K562 (cell line): Measurements from ENCODE around the gene CBX4. TPM values are rescaled to one million over a fixed set of nuclear protein-coding genes. Genes with fewer than 3 reads are reported as not detected.

Experiments used
- CBFB ChIP-seq: sonication (generic); formaldehyde crosslinking; IDR thresholded peaks from 2 replicates; pipeline ENCODE4 v1.4.0; 2020; ENCODE audit warnings: mild to moderate bottlenecking, missing genetic modification reagents
- CCNT2 ChIP-seq: IDR thresholded peaks from 2 replicates; pipeline ENCODE4 v1.6.1; 2011; ENCODE audit warnings: borderline replicate concordance, low read depth, mild to moderate bottlenecking, moderate library complexity, mixed read lengths, low read length; ENCODE audit not compliant: insufficient read length; ENCODE audit errors: extremely low read depth
- CREB1 ChIP-seq, 2 experiments: sonication (generic) in 1 of 2; formaldehyde crosslinking in 1 of 2; IDR thresholded peaks; 2 replicates each; pipeline versions ENCODE4 v1.6.1 to v1.8.0; 2012 to 2022; ENCODE audit warnings: inconsistent platforms in 1 of 2, mild to moderate bottlenecking in 1 of 2, missing genetic modification reagents in 1 of 2, moderate library complexity in 1 of 2
- EGR1 ChIP-seq: fragments of 450-650 bp; conservative IDR thresholded peaks from 2 replicates; pipeline ENCODE4 v1.6.1; 2017; ENCODE audit warnings: mild to moderate bottlenecking
- ELF4 ChIP-seq: fragments of 450-650 bp; formaldehyde crosslinking; IDR thresholded peaks from 2 replicates; pipeline ENCODE4 v1.4.0; 2022; ENCODE audit warnings: missing genetic modification characterization
- GATAD2A ChIP-seq: fragments of 450-650 bp; IDR thresholded peaks from 2 replicates; pipeline ENCODE4 v1.6.1; 2017
- L3MBTL2 ChIP-seq: fragments of 450-650 bp; IDR thresholded peaks from 2 replicates; pipeline ENCODE4 v1.6.1; 2016; ENCODE audit warnings: mild to moderate bottlenecking, moderate library complexity
- MAZ ChIP-seq, 2 experiments: fragments of 450-650 bp in 1 of 2; sonication (generic) in 1 of 2; formaldehyde crosslinking; IDR thresholded peaks in 1 of 2; conservative IDR thresholded peaks in 1 of 2; 2 replicates each; pipeline versions ENCODE4 v1.4.0 to v1.5.0; 2020; ENCODE audit warnings: mild to moderate bottlenecking in 1 of 2, missing genetic modification reagents in 1 of 2
- MLLT1 ChIP-seq, 2 experiments: fragments of 450-650 bp; IDR thresholded peaks; 2 replicates each; pipeline ENCODE4 v1.6.1; 2016
- NFE2L1 ChIP-seq: fragments of 450-650 bp; IDR thresholded peaks from 2 replicates; pipeline ENCODE4 v1.6.1; 2016; ENCODE audit warnings: missing genetic modification characterization, low read depth, mild to moderate bottlenecking, missing compliant biosample characterization, moderate library complexity, borderline replicate concordance
- PHF8 ChIP-seq: fragments of 200-600 bp; sonication (generic); IDR thresholded peaks from 2 replicates; pipeline ENCODE4 v1.6.1; 2012; ENCODE audit warnings: mixed run types, mild to moderate bottlenecking, inconsistent platforms, low read length, moderate library complexity, borderline replicate concordance
- SAP30 ChIP-seq: fragments of 200-600 bp; sonication (generic); IDR thresholded peaks from 2 replicates; pipeline ENCODE4 v1.6.1; 2012; ENCODE audit warnings: borderline replicate concordance, low read depth, mild to moderate bottlenecking, moderate library complexity, low read length, control low read depth, inconsistent platforms; ENCODE audit not compliant: insufficient read depth, poor library complexity, severe bottlenecking
- SMAD1 ChIP-seq: fragments of 150-350 bp; IDR thresholded peaks from 2 replicates; pipeline ENCODE4 v1.6.1; 2014; ENCODE audit warnings: low read length, low read depth; ENCODE audit not compliant: partially characterized antibody
- TBL1XR1 ChIP-seq, 2 experiments: IDR thresholded peaks; 2 replicates each; pipeline ENCODE4 v1.6.1; 2012; ENCODE audit warnings: improper control_type of control experiment in 2 of 2, low read length in 2 of 2, mild to moderate bottlenecking in 1 of 2
- THAP12 ChIP-seq: fragments of 250-450 bp; sonication (Bioruptor Pico); IDR thresholded peaks from 2 replicates; pipeline ENCODE4 v1.9.0; 2021; ENCODE audit warnings: mild to moderate bottlenecking, inconsistent platforms
- VEZF1 ChIP-seq: fragments of 200-800 bp; sonication (Bioruptor generic); IDR thresholded peaks from 2 replicates; pipeline ENCODE4 v1.6.1; 2017; ENCODE audit warnings: missing genetic modification characterization, missing compliant biosample characterization
- ZNF507 ChIP-seq: conservative IDR thresholded peaks from 2 replicates; pipeline ENCODE4 v1.6.1; 2017; ENCODE audit warnings: missing genetic modification characterization, missing compliant biosample characterization
- polyA plus RNA-seq, 8 experiments: library from polyadenylated mRNA; depleted of rRNA in 4 of 8; stranded (reverse) in 5 of 8; unstranded in 3 of 8; fragments of >200 nt; fragmentation: Nextera tagmentation in 2 of 8; fragmentation: Illumina TruSeq in 1 of 8; extraction: Ambion mirVana in 2 of 8; extraction: Trizol in 1 of 8; gene quantifications; 2 replicates each; pipeline versions ENCODE4 v1.2.1 to v1.2.3, GENCODE V29; 2011 to 2014; ENCODE audit warnings: inconsistent platforms in 1 of 8, missing spikeins in 1 of 8
- total RNA-seq, 7 experiments: library from RNA; depleted of rRNA in 6 of 7; stranded (reverse); fragments of >200 nt in 6 of 7; fragmentation: Illumina TruSeq in 2 of 7; extraction: Trizol in 2 of 7; gene quantifications; 2 replicates each; pipeline versions ENCODE4 v1.2.1 to v1.2.3, GENCODE V29; 2011 to 2021; ENCODE audit warnings: low replicate concordance in 1 of 7
- TF ChIP-seq, protein P1 (sequence below): IDR thresholded peaks from 2 replicates; pipeline ENCODE4 v1.6.1; 2011; ENCODE audit not compliant: insufficient read length; ENCODE audit errors: extremely low read depth

CBX4 gene
- total and polyA plus RNA-seq, 9 of the 15 experiments (the other 6 are each of a cell fraction or from before 2014, with no cell fraction given): 0.98 to 50.5 (median 10.0) TPM

- TF ChIP-seq THAP12 (CRISPR knock-in tag) (no peak), CBFB (no peak), ELF4 (CRISPR knock-in tag) (no peak), CCNT2 (peak; percentile 73), MAZ (CRISPR knock-in tag; conservative IDR thresholded peaks at IDR 0.05 in 1 of 2, IDR thresholded peaks at IDR 0.05 in 1 of 2) (peak in 1 of 2 experiments; percentile 47; a peak in 1 of 4 replicates), GATAD2A (no peak), SAP30 (peak; percentile 38), PHF8 (no peak), CREB1 (IDR thresholded peaks at IDR 0.05) (peak; percentile 60), CREB1 (CRISPR knock-in tag; IDR thresholded peaks at IDR 0.05) (peak; percentile 57; the same call in 1 of the 2 replicates), L3MBTL2 (peak; percentile 61; the same call in 1 of the 2 replicates), VEZF1 (CRISPR knock-in tag) (peak; percentile 86), NFE2L1 (tag) (no peak), MLLT1 (IDR thresholded peaks at IDR 0.05) (0 out of 4 replicates have a peak, but pooled peaks of 1 of the 2 experiments have one; percentile 23), EGR1 (peak; percentile 87), TBL1XR1 (IDR thresholded peaks at IDR 0.05; ENCODE audit: low read length in 2 of 2) (peak in 1 of 2 experiments; percentile 34; a peak in 1 of 4 replicates), ZNF507 (no peak), SMAD1 (peak; percentile 28)
- TF ChIP-seq, protein P1, sequence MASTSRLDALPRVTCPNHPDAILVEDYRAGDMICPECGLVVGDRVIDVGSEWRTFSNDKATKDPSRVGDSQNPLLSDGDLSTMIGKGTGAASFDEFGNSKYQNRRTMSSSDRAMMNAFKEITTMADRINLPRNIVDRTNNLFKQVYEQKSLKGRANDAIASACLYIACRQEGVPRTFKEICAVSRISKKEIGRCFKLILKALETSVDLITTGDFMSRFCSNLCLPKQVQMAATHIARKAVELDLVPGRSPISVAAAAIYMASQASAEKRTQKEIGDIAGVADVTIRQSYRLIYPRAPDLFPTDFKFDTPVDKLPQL: no peak
Measured at GRCh38 chr17:79835953-79836509, 3.2 kb downstream of the CBX4 start (continued).
